Limb (tissue), 2 donors: Measurements from ENCODE around the gene SRXN1.
"Not testable (repeated sequence)": the region's sequence is repeated elsewhere in the genome, so short reads cannot be mapped to it uniquely, and the experiment has no call there.

ENCODE experiments used
- DNase-seq, 2 donors: peaks; one replicate each; pipeline ENCODE4 v3.0.0-alpha.2; 2016; ENCODE audit errors: extremely low spot score in 2 of 2

Gene SRXN1

GRCh38 chr20:653110-653589 is at the start of gene SRXN1:
Gene SRXN1, minus strand, starts transcription at chr20:653200. Its CDS starts 15 bp downstream, at chr20:653185.
- DNase-seq = peak; percentile 52 to 90

GRCh38 chr20:701401-702129 is 48.6 kb upstream of the SRXN1 start:
- no peak for DNase-seq

- DNase-seq = no peak
Measured at GRCh38 chr20:699811-700338, 46.9 kb upstream of the SRXN1 start.

- DNase-seq = no peak
Measured at GRCh38 chr20:699342-699741, 46.3 kb upstream of the SRXN1 start.

- DNase-seq = no peak
Measured at GRCh38 chr20:698276-698675, 45.3 kb upstream of the SRXN1 start.

GRCh38 chr20:697826-698225 is 44.8 kb upstream of the SRXN1 start:
- DNase-seq = no peak

- no peak for DNase-seq
Measured at GRCh38 chr20:695165-695866, 42.3 kb upstream of the SRXN1 start.

GRCh38 chr20:694496-694895 is 41.5 kb upstream of the SRXN1 start:
- DNase-seq = no peak

- DNase-seq = not testable (repeated sequence)
Measured at GRCh38 chr20:693786-694185, 40.8 kb upstream of the SRXN1 start.

- DNase-seq = no peak
Measured at GRCh38 chr20:692044-692443, 39.0 kb upstream of the SRXN1 start.

- DNase-seq = no peak
Measured at GRCh38 chr20:689947-690346, 36.9 kb upstream of the SRXN1 start.

- no peak for DNase-seq
Measured at GRCh38 chr20:689348-689747, 36.3 kb upstream of the SRXN1 start.

GRCh38 chr20:688809-689212 is 35.8 kb upstream of the SRXN1 start:
- no peak for DNase-seq

GRCh38 chr20:687468-688203 is 34.6 kb upstream of the SRXN1 start:
- DNase-seq = no peak

GRCh38 chr20:684676-685319 is 31.8 kb upstream of the SRXN1 start:
- DNase-seq = no peak

GRCh38 chr20:682123-682522 is 29.1 kb upstream of the SRXN1 start:
- no peak for DNase-seq

GRCh38 chr20:680638-681187 is 27.7 kb upstream of the SRXN1 start:
- no peak for DNase-seq

- DNase-seq = no peak
Measured at GRCh38 chr20:677957-678356, 25.0 kb upstream of the SRXN1 start.

- no peak for DNase-seq
Measured at GRCh38 chr20:676967-677366, 24.0 kb upstream of the SRXN1 start.

GRCh38 chr20:676315-676937 is 23.4 kb upstream of the SRXN1 start:
- DNase-seq = peak in 1 of 2 donors; percentile 70
